ENCODE results near the gene TENT4A.
"Not testable (repeated sequence)": the region's sequence is repeated elsewhere in the genome, so short reads cannot be mapped to it uniquely, and the experiment has no call there.

The TENT4A gene

DNA sequence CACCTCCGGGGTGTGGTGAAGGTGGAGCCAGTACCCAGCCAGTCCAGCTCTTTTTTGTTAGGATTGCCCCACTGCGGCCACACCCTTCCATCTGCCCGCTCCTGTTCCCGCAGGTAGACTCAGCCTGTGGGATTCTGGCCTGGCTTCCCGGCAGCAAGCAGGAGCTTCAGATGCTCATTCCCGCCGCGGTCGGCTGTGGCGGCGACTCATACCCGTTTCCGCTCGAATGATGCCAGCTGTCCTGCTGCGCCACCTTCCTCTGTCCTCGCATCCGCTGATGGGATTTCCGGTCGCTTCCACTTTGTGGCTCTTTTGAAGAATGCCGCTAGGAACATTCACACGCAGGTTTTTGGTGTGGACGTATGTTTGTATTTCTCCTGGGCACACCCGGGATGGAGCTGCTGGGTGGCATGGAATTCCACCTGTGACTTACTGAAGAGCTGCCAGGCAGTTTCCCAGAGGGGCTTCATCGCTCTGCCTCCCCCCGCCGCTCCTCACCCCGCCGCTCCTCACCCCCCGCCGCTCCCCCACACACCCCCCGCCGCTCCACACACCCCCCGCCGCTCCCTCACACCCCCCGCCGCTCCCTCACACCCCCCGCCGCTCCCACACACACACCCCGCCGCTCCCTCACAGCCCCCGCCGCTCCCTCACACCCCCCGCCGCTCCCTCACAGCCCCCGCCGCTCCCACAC lies 60.3 kb downstream of the TENT4A start:
- DNase-seq (ENCODE audit: low spot score) = no peak

DNA sequence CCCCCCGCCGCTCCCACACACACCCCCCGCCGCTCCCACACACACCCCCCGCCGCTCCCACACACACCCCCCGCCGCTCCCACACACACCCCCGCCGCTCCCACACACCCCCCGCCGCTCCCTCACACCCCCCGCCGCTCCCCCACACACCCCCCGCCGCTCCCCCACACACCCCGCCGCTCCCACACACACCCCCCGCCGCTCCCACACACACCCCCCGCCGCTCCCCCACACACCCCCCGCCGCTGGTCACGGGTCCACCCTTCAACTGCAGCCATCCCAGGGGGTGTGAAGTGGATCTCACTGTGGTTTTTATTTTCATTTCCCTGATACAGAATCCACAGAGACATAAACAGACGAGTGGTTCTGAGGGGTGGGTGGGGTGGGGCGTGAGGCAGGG lies 61.0 kb downstream of the TENT4A start:
- not testable (repeated sequence) for DNase-seq (ENCODE audit: low spot score)

DNA sequence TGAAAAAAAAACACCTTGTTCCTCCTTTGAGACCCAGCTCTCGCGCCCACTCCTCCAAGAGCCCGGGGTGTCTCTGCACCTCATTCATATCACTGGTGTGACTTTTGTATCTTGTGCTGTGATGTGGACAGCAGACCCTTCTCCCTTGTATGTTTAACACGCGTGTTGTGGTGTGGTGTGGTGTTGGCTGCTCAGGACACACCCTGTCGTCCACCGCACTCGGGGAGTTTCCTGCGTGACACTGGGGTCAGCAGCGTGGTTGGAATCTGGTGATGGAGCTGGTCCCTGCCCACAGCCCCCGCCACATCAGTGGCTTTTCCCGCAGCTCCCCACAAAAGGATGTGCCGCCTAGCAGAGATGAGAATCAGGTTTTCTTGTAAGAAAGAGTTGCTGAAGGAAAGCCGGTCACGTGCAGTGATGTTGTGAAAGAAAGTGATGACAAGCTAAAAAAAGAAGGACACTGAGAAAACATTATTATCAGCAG lies 61.5 kb downstream of the TENT4A start:
- no peak for DNase-seq (ENCODE audit: low spot score)

DNA sequence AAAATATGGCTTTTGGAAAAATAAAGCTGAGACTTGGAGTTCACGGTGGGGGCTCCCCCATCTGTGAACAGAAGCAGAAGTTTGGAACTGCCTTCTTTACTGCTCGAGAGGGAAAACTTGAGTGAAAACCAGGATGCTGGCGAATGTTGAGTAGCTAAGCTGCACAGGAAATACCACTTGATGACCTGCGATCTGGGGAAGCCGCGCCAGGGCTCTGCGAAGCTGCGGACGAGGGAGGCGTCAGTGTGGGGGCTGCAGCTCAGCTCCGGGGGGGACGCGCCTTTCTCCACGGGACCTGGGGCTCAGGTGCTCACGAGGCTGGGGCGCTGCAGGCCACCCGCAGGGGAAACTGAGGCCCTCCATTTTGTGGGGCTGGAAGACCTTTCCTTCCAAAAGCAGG lies 62.3 kb downstream of the TENT4A start:
- no peak for DNase-seq (ENCODE audit: low spot score)

GRCh38 chr5:6780802-6781391 lies 67.7 kb downstream of the TENT4A start:
- DNase-seq (ENCODE audit: low spot score) = peak; percentile 14

GRCh38 chr5:6781716-6782115 lies 68.5 kb downstream of the TENT4A start:
- no peak for DNase-seq (ENCODE audit: low spot score)

DNA sequence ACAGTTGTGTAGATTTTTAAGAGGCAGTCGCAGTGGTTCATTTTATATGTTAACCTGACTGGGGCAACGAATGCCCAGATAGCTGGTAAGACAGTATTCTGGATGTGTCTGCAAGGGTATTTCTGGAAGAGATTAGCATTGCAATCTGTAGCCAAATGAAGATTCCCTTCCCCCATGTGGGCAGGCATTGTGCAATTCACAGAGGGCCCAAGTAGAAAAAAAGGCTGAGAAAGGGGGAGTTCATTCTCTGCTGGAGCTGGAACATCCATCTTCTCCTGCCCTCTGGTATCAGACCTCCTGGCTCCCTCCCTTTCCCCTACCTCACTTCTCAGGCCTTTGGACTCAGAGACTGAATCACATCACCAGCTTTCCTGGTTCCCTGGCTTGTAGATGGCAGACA lies 70.6 kb downstream of the TENT4A start:
- no peak for DNase-seq (ENCODE audit: low spot score)

DNA sequence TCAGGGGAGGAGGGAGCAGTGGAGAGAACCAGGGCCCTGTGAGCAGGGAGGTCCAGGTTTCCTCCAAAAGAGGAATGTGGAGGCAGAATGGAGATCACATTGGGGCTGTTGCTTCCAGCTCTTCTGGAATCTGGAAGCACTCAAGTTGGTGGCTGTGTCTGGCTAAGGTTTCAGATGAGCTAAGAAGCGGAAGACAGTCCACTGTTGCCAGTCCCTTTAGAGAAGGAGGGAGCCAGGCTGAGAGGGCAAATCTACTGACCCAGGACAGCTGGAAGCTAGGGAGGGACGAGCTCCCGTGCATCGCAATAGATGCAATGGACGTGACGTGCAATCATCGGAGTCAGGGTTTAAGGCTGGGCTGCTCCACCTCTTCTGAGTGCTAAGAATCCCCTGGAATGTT lies 71.2 kb downstream of the TENT4A start:
- no peak for DNase-seq (ENCODE audit: low spot score)

DNA sequence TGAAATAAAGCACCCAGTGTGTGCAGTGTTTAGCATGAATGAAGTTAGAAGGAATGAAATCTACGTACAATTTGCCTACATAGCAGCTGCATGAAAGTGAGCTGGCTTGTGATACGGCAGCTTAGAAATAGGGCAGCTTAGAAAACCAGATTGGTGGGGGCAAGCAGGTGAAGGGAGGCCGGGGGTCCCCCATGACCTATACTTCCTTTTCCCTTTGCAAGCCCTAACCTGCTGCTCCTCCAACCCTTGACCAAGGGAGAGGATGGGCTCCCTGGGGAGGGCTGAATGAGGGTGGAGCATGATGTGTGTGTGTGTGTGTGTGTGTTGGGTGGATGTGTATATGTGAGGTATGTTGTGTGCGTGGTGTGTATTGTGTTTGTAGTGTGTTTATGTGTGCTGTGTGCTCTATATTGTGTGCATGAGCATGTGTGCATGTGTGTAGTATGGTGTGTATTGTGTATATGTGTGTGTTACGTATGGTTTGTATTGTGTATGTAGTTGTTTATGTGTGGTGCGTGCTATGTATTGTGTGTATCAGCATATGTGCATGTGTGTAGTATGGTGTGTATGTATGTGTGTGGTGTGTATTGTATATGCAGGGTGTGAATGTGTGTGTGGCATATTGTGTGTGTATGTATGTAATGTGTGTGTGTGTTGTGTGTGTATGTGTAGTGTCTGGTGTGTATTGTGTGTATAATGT lies 72.1 kb downstream of the TENT4A start:
- no peak for DNase-seq (ENCODE audit: low spot score)

DNA sequence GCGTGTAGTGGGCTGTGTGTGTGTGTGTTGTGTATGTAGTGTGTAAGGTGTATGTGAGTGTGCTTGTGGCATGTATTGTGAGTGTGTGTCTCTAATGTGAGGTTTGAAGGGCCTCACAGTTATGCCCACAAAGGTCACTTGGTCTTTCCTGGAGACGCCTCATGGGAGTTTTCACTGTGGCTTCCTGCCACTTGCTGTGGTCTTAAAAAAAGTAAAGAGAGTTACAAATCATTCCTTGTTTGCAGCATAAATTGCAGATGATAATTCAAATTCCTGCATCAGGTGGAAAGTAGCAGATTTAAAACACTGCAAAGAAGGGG lies 72.6 kb downstream of the TENT4A start:
- no peak for DNase-seq (ENCODE audit: low spot score)

GRCh38 chr5:6786786-6787495 lies 73.7 kb downstream of the TENT4A start:
- no peak for DNase-seq (ENCODE audit: low spot score)

DNA sequence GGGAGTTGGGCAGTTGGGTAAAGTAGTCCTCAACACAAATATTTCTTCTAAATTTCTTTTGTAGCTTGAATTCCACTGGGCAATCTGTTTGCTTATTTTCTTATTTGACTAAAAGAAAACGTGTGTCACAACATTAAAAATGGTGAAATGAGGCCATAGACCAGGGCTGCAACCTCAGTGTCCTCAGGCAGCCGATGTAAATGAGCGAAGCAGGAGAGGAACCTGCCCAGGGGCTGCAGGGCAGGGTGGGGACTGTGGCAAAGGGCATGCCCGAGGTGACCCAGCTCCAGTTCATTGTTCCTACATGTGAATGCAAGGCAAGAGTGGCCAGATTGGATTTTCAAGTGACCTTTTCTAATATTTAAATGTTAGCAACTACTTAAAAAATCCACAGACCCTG lies 74.7 kb downstream of the TENT4A start:
- DNase-seq (ENCODE audit: low spot score) = no peak

DNA sequence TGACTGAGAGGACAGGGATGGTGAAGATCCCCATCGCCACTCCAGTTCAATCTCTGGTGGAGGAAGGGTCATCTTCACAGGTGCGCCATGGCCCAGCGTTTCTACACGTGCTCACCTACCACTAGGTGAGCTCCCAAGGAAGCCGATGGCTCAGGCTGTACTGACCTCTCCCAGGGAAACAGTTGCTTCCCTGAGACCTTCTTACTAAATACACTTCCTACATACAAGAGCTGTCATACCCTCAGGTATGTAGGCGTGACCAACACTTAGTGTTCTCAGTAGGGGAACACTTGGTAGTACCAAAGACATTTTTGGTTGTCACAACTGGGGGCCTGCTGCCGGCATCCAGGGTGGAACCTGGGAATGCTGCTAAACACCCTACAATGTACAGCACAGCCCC lies 75.2 kb downstream of the TENT4A start:
- DNase-seq (ENCODE audit: low spot score) = no peak

GRCh38 chr5:6788956-6789649 lies 75.9 kb downstream of the TENT4A start:
- no peak for DNase-seq (ENCODE audit: low spot score)

- DNase-seq (ENCODE audit: low spot score) = no peak
These were observed 77.2 kb downstream of the TENT4A start for GRCh38 chr5:6790346-6790865.

DNA sequence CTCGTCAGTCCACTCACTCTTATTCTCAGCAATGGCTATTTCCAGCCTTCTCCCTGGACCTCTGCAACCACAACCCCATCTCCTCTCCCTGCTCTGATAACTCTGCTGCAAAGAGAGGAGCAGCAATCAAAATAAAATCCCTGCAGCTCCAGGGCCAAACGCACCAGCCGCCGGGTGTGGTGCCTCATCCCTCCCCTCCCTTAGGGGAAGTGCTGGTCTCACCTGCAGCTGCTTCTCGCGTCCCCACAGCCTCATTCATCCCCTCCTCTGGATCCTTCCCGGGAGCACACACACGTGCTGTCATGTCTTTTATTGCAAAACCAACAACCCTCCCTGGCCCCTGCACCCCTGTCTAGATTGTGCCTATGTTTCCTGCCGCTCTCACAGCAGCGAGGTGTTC lies 77.8 kb downstream of the TENT4A start:
- DNase-seq (ENCODE audit: low spot score) = no peak

GRCh38 chr5:6792376-6792775 lies 79.1 kb downstream of the TENT4A start:
- DNase-seq (ENCODE audit: low spot score) = no peak

- no peak for DNase-seq (ENCODE audit: low spot score)
These were observed 79.8 kb downstream of the TENT4A start for GRCh38 chr5:6792911-6793471.

DNA sequence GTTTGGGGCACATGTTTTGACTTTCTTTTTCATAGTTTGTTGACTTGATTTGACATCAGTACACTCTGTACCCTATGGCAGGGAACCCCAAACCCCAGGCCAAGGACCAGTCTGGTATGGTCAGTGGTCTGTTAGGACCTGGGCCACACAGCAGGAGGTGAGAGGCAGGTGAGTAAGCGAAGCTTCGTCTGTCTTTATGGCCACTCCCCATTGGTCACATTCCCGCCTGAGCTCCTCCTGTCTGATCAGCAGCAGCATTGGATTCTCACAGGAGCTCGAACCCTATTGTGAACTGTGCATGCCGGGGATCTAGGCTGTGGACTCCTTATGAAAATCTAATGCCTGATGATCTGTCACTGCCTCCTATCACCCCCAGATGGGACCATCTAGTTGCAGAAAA lies 88.0 kb downstream of the TENT4A start:
- DNase-seq (ENCODE audit: low spot score) = no peak

DNA sequence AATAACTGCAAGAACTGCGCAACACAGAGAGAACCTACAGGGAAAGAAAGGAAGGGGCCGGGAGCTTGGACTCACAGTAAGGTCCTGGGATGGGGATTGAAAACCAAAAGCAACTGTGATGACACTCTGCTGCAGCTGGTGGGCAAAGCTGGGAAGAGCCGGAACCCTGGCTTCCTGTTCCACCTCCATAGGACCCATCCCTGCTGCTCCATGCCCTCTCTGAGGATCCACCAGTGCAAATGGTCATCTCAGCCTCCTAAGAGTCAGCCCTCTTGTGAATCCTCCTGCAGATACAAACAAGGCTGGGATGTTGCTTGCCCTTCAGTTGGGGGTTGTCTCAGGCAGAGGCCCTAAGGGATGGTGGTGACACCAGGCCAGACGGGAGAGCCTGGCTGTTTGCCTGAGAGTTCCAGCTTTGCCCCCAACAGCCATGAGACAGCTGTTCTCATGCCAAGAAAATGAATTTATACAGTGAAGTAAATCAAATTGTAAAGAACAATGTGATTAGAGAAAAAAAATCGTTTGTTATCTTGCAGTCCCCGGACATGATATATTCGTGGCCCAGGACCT lies 90.8 kb downstream of the TENT4A start:
- DNase-seq (ENCODE audit: low spot score) = no peak

DNA sequence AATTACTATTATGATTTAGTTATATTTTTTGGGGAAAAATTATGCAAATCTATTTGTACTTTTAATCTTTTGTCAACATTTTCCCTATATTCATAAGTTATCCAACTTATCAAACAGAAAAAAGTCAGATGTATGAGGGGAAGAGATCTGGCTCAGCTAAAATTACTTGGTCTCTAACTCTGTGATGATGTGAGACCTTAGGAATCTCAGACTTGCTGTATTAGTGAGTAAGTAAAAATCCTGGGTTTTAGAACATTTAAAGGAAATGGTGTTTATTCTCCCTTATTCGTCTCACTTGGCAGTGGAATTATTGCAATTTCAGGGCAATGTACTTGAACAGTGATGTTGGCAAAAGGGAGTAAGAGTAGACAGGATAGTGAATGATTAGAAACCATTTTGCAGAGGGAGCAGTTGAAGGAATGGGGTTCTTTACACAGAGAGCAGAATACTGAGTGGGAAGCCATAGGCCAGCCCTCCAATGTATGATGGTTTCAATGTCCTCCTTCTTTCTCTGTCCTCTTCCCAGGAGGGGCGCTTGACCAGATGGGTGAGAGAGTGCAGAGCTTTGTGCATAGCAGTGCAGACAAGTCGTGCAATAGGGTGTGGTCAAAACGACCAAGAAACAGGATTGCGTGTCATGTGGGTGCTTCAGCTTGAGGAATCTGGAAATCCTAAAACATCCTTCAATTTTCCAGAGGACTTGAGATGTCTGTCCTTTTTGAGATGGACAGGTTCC lies 91.7 kb downstream of the TENT4A start:
- DNase-seq (ENCODE audit: low spot score) = no peak

Measured in hematopoietic multipotent progenitor cell treated with erythropoietin and hydrocortisone succinate and interleukin-3 and kit ligand, for 17 days (in vitro differentiated cells).